Brain microvascular endothelial cell (primary cell): Measurements from ENCODE around the gene TENT4A.

Experiments used
- DNase-seq: peaks from one replicate; pipeline ENCODE4 v3.0.0-alpha.2; 2020
- H3K27ac ChIP-seq: fragments of 250-450 bp; sonication (Bioruptor Pico); 2 replicates; pipeline ENCODE4 v1.5.1; 2020; ENCODE audit warnings: mild to moderate bottlenecking, moderate library complexity
- H3K27me3 ChIP-seq: fragments of 250-450 bp; sonication (Bioruptor Pico); replicated peaks from 2 replicates; pipeline ENCODE4 v1.5.1; 2020; ENCODE audit warnings: mild to moderate bottlenecking
- H3K36me3 ChIP-seq: fragments of 250-450 bp; sonication (Bioruptor Pico); replicated peaks from 2 replicates; pipeline ENCODE4 v1.5.1; 2020; ENCODE audit warnings: mild to moderate bottlenecking
- H3K4me3 ChIP-seq: 2 replicates; pipeline ENCODE4 v1.5.1; 2011; ENCODE audit warnings: low read depth, mild to moderate bottlenecking, control low read depth, low read length, moderate library complexity
- CTCF ChIP-seq: IDR thresholded peaks from 2 replicates; pipeline ENCODE4 v1.5.1; 2011; ENCODE audit warnings: low read depth, mild to moderate bottlenecking, moderate library complexity, low read length, control low read depth, inconsistent platforms; ENCODE audit errors: missing control alignments
- in situ Hi-C: cut with HindIII; loops from 2 replicates; pipeline ENCODE4 v1.10.0; 2017; ENCODE audit warnings: low sequenced_read_pairs, low pct_ligation_motif_present

The TENT4A gene

DNA sequence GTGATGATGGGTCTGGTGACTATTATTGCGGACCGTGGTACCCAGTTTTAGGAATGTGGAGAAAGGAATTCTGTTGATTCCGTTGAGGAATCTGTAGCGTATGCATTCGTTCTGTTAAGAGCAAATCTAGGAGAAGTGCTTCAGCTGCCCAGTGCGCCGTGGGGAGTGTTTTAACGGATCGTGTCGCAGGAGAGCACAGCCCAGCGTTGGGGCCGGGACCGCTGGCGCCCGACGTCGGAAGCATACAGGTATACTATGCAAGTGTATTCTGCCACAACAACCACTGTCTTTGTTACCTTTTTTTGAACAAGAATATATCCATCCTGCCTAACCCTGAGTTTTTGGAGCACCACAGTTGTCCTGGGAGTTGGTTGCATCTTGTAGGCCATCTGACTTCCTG lies 42.7 kb downstream of the TENT4A start:
- in situ Hi-C loops = no loop called here
- H3K36me3 ChIP-seq = peaks cover 61% of the 10 kb centered on the region
- DNase-seq = no peak
- no peak overlapping the region for H3K27ac ChIP-seq
- H3K4me3 ChIP-seq = no peak overlapping the region
- no peak for TF ChIP-seq CTCF
- H3K27me3 ChIP-seq = no peaks in the 10 kb centered on the region

DNA sequence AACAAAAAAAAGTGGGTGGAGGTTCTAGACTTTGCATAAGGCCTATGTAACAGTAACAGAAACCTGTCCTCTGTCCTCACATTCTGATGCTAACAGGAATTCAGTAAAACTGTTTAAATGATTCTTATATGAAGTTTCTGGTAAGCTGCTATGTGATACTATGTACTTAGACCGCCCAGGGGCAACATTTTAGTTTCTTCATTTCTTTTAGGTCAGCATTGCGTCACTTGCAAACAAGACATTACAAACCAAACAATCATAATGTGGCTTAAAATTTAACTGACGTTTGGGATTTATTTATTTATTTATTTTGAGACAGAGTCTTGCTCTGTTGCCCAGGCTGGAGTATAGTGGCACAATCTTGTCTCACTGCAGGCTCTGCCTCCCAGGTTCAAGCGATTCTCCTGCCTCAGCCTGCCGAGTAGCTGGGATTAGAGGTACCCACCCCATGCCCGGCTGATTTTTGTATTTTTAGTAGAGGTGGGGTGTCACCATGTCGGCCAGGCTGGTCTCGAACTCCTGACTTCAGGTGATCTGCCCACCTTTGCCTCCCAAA lies 44.3 kb downstream of the TENT4A start:
- Histone ChIP-seq H3K36me3 (peaks cover 48% of the 10 kb centered on the region), H3K4me3 (no peak overlapping the region), H3K27ac (no peak overlapping the region), H3K27me3 (no peaks in the 10 kb centered on the region)
- no peak for TF ChIP-seq CTCF
- in situ Hi-C loops = no loop called here
- DNase-seq = no peak

DNA sequence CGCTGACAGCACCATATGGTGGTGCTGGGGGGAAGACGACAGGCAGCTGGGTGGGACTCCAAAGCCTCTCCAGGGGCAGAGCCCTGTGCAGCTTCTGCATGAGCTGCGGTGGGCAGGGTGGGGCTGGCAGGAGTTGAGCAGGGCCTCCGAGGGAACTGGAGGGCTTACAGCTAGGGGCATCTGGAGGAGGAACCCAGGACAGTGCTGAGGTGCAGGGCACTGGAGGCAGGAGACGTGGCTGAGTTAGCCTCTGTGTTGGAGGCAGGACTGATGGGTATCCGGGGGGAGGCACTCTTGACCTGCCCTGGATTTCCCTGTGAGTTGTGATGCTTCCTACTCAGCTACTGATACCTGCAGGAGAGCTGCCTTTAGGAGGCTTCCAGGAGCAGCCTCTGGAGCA lies 45.0 kb downstream of the TENT4A start:
- no peak overlapping the region for H3K4me3 ChIP-seq
- no peak for TF ChIP-seq CTCF
- in situ Hi-C loops = no loop called here
- H3K27me3 ChIP-seq = no peaks in the 10 kb centered on the region
- peaks cover 41% of the 10 kb centered on the region for H3K36me3 ChIP-seq
- DNase-seq = no peak
- H3K27ac ChIP-seq = no peak overlapping the region

- no peak overlapping the region for H3K27ac ChIP-seq
- no peak for TF ChIP-seq CTCF
- H3K27me3 ChIP-seq = no peaks in the 10 kb centered on the region
- no peak for DNase-seq
- in situ Hi-C loops = no loop called here
- H3K4me3 ChIP-seq = no peak overlapping the region
- H3K36me3 ChIP-seq = peaks cover 36% of the 10 kb centered on the region
These were observed 45.5 kb downstream of the TENT4A start for GRCh38 chr5:6758706-6759105.

DNA sequence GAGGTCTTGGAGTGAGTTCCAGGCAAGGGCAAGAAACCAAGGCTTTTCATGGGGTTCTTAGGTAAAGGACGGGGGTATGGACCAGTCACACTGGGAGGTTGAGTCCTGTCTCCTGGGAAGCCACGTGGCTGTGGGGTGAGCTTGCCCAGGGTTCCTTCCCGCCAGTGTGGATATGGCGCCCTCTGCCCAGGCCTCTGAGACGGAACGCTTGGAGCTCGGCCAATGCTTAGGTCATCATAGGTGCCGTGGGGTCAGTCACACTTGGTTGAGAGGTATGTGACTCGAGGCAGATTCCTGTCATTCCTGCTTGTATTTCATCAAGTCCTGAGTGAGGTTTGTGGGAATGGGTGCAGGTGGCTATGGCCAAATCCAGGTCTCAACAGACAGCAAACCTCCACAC lies 46.2 kb downstream of the TENT4A start:
- in situ Hi-C loops = no loop called here

More for the DNA sequence above, 46.2 kb downstream of the TENT4A start:
- Histone ChIP-seq H3K4me3 (no peak overlapping the region), H3K27me3 (no peaks in the 10 kb centered on the region), H3K27ac (no peak overlapping the region), H3K36me3 (peaks cover 29% of the 10 kb centered on the region)
- no peak for TF ChIP-seq CTCF
- DNase-seq = no peak
